Breast epithelium (tissue), 3 donors: Measurements from ENCODE around the gene ZHX3.

Experiments
- CTCF ChIP-seq, 3 donors: fragments of 450-650 bp; IDR thresholded peaks; one replicate each; pipeline ENCODE4 v1.5.1; 2016 to 2017; ENCODE audit warnings: antibody characterized with exemption in 3 of 3, mild to moderate bottlenecking in 3 of 3, moderate library complexity in 3 of 3
- POLR2AphosphoS5 ChIP-seq, 3 donors: sonication (generic); formaldehyde crosslinking; IDR thresholded peaks; one replicate each; pipeline ENCODE4 v1.6.1; 2017; ENCODE audit warnings: antibody characterized with exemption in 3 of 3

GRCh38 chr20:41349943-41350342 is 32.4 kb upstream of the ZHX3 start:
- TF ChIP-seq CTCF (IDR thresholded peaks at IDR 0.05) (no peak), POLR2AphosphoS5 (IDR thresholded peaks at IDR 0.05) (no peak)
